ENCODE results near the gene SOD3. TPM values are rescaled to one million over a fixed set of nuclear protein-coding genes. Genes with fewer than 3 reads are reported as not detected.
A peak's percentile ranks its signal among the peaks of the same experiment; 100 is the strongest.

The SOD3 gene, protein sequence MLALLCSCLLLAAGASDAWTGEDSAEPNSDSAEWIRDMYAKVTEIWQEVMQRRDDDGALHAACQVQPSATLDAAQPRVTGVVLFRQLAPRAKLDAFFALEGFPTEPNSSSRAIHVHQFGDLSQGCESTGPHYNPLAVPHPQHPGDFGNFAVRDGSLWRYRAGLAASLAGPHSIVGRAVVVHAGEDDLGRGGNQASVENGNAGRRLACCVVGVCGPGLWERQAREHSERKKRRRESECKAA
- not detected in 2 replicates for total RNA-seq (2014; rRNA removed; shearing (Covaris generic); ENCODE audit: low replicate concordance)

DNA sequence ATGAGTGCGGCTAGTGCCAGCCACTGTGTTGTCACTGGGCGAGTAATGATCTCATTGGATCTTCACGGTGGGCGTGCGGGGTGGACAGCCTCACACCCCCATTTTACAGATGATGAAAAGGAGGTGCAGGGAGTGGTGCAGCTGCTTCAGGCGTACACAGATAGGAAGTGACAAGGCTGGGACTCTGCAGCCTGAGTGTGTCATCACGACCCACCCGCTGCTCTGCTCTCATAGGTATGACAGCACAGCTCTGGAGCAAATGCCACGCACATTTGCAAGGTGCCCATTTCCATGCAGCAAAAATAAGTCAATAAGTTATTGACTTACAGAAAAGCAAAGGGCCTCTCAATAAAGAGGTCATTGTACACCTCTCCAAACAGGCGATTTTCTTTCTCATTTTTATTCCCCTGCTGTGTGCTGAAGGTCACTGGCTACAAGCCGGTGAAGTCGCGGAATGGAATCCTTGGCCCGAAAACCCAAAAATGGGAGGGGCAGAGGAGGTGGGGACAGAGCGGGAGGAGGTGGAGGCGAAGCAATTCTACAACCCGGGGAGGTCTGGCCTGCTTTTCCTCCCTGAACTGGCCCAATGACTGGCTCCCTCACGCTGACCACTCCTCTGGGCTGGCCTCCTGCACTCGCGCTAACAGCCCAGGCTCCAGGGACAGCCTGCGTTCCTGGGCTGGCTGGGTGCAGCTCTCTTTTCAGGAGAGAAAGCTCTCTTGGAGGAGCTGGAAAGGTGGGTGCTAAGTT is at the start of gene SOD3:
Gene SOD3 (plus strand): TSS at position 658 of the 750 bp plus-strand sequence. CDS start 3,949 bp downstream, outside the sequence.
- Histone ChIP-seq H3K9me3 (no peaks in the 10 kb centered on the region), H3K36me3 (no peaks in the 10 kb centered on the region), H3K4me3 (no peak within 1 kb of the TSS), H3K27me3 (no peaks in the 10 kb centered on the region)
- no peak for DNase-seq

DNA sequence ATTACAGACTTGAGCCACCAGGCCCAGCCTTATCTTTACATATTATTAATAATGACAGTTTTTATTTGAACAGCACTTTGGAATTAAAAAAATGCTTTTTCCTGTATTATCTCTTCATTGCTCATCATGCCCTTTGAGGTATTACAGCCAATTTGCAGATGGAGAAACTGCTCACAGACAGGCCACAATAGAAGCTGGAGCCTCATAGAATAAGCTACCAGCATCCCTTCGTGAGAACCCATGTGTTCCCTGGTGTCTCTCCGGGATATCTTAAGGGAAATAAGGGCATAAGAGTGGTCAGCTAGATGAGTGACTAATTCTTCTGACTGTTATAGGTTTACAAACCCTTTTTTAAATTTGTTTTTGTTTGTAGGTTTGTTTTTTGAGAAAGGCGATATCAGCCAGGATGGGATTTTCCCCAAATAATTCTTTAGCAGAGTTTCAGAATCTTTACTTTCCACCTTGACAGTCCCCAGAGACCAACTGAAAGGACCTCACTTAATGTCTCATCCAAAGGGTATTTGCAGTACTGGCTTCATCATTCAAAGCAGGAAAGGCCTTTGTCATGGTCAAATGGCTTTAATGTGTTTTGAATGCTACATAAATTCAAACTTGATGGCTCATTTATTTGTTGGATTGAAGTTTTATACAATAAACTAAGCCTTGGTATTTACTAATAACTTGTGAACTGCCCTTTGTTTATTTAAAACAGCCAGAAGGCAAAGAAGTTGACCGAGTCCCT is 48.0 kb upstream of the SOD3 start:
- no peaks in the 10 kb centered on the region for H3K27me3 ChIP-seq
- H3K4me3 ChIP-seq = no peak overlapping the region
- H3K36me3 ChIP-seq = no peaks in the 10 kb centered on the region
- DNase-seq = peak; percentile 14
- H3K9me3 ChIP-seq = no peaks in the 10 kb centered on the region

DNA sequence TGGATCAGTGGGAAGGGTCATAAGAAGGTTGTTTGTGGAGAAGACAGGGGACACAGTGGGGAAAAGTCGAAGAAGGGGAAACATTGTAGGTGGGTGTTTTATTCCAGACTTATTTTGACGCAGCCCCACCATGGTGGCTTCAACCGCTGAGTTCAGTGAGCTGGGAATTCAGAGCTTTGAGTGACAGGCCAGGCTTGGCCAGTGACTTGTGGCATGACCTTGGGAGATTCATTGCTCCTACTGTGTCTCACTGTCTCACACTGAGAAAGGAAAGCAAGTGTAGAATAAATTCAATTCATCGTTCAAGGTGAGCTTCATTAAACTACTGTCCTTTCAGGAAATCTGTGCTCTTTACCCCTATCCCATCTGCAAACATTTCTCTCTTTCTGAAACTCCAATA is 47.4 kb upstream of the SOD3 start:
- Histone ChIP-seq H3K4me3 (no peak overlapping the region), H3K36me3 (no peaks in the 10 kb centered on the region), H3K27me3 (no peaks in the 10 kb centered on the region), H3K9me3 (no peaks in the 10 kb centered on the region)
- no peak for DNase-seq

DNA sequence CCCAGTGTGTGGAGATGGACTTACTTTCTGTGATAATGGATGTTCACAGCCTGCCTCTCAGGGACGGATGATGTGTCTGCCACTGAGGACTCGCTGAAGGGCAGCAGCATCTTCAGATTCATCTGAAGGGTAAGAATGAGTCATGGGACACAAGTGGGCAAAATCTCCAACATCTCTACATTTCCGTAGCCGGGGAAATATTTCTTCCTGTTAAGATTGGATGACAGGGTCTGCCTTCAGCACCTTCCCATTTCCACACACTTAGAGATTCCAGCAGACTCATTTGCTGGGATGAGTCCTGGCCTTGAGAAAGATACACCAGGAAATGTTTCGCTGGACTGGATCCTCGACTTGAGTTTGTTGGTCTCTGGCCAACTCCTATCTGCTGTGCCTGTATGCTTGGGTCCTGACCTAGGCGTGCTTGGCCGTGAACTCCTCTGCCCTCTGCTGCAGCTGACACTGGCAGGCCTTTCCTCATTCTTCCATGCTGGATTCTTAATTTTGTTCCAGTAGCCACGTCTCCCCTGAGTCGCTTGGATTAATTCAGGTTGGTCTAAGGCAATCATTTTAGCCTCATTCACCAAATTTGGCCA is 46.5 kb upstream of the SOD3 start:
- no peak for DNase-seq

DNA sequence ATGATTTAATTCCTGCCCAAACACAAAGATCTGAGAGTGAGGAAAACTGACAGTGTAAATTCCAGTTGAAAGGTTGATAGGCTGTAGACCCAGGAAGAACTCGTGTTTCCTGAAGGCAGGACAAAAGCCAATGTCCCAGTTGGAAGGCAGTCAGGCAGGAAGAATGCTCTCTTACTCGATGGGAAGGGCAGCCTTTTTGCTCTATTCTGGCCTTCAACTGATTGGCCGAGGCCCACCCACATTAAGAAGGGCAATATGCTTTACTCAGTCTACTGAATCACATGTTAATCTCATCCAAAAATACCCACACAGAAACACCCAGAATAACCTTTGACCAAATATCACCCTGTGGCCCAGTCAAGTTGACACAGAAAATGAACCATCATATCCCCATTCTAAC is 45.3 kb upstream of the SOD3 start:
- Histone ChIP-seq H3K36me3 (no peaks in the 10 kb centered on the region), H3K9me3 (no peaks in the 10 kb centered on the region), H3K27me3 (no peaks in the 10 kb centered on the region), H3K4me3 (no peak overlapping the region)
- DNase-seq = no peak

More for the DNA sequence above, 46.5 kb upstream of the SOD3 start:
- Histone ChIP-seq H3K9me3 (no peaks in the 10 kb centered on the region), H3K27me3 (no peaks in the 10 kb centered on the region), H3K4me3 (no peak overlapping the region), H3K36me3 (no peaks in the 10 kb centered on the region)

DNA sequence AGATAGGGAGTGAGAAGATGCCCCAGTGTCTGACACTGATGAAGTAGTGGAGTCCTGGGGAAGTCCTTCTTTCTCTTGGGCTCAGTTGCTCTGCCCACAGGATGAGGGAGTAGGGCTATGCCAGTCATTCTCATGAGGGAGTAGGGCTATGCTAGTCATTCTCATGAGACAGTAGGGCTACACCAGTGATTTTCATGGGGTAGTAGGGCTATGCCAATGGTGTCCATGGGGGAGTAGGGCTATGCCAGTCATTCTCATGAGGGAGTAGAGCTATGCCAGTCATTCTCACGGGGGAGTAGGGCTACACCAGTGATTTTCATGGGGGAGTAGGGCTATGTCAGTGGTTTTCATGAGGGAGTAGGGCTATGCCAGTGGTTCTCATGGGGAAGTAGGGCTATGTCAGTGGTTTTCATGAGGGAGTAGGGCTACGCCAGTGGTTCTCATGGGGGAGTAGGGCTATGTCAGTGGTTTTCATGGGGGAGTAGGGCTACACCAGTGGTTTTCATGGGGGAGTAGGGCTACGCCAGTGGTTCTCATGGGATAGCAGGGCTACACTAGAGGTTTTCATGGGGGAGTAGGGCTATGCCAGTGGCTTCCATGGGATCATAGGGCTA is 43.3 kb upstream of the SOD3 start:
- H3K4me3 ChIP-seq = no peak overlapping the region
- H3K27me3 ChIP-seq = no peaks in the 10 kb centered on the region
- peaks cover 9% of the 10 kb centered on the region; the same call in 1 of the 2 replicates for H3K9me3 ChIP-seq
- H3K36me3 ChIP-seq = no peaks in the 10 kb centered on the region
- DNase-seq = no peak

DNA sequence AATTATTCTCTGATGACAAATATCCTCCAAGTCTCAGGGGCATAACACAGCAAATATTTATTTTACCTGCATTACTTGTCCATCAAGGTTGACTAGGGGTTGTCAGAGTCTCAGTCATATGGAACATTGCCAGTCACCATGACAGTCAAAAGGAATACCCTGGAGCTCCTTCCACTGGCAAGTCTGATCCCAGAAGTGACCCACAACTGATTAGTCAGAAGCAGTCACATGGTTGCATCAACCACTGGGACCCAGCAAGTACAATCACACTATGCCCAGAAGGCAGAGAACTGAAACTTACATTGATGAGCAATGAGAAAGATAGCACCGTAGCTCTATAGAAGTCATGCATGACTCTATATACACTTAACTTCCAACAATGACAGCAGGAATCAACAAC is 41.9 kb upstream of the SOD3 start:
- H3K4me3 ChIP-seq = no peak overlapping the region
- peak; percentile 29 for DNase-seq
- no peaks in the 10 kb centered on the region for H3K27me3 ChIP-seq
- H3K36me3 ChIP-seq = no peaks in the 10 kb centered on the region
- peaks cover 14% of the 10 kb centered on the region; the same call in 1 of the 2 replicates for H3K9me3 ChIP-seq

DNA sequence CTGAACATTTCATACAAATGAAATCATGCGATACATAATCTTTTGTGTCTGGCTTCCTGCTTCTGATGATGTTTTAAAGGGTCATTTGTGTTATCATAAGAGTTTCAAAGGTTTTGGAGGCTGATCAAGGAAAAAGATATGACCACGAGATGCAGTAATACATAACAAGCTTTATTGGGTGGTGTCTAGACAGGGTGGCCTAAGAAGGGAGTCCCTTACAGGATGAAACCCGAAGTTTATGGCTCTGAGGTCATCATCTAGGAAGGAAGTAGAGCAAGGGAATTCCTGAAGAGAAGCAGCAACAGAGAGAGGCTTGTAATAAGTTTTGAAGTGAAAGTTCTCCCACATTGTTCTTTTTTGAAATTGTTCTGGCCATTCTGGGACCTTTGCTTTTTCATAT is 40.8 kb upstream of the SOD3 start:
- Histone ChIP-seq H3K27me3 (no peaks in the 10 kb centered on the region), H3K4me3 (no peak overlapping the region), H3K36me3 (no peaks in the 10 kb centered on the region), H3K9me3 (peaks cover 14% of the 10 kb centered on the region; the same call in 1 of the 2 replicates)
- DNase-seq = no peak

DNA sequence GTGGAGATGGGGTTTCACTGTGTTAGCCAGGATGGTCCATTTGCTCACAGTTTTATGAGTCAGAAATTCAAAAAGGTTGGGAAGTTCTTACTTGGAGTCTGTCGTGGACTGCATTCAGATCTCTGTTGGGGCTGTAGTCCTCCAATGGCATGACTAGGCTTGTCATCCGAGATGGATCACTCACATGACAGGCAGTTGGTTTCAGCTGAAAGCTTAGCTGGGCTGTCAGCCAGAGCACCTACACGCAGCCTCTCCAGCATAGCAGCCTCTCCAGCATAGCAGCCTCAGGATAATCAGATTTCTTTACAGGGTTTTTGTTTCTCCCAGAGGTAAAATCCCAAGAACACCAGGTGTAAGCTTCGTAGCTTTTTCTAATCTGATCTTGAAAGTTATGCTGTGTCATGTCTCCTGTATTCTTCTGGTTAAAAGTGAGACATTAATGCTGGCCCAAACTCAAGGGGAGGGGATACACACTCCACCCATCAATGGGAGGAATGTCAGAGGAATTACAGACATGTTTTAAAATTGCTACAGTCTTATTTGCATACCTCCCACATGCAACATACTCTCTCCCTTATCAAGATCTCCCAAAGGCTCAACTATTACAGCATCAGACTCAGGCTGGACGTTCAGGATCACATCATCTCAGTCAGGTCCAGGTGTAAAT is 31.6 kb upstream of the SOD3 start:
- H3K4me3 ChIP-seq = no peak overlapping the region
- H3K36me3 ChIP-seq = no peaks in the 10 kb centered on the region
- H3K27me3 ChIP-seq = no peaks in the 10 kb centered on the region
- DNase-seq = peak; percentile 44
- no peaks in the 10 kb centered on the region for H3K9me3 ChIP-seq

DNA sequence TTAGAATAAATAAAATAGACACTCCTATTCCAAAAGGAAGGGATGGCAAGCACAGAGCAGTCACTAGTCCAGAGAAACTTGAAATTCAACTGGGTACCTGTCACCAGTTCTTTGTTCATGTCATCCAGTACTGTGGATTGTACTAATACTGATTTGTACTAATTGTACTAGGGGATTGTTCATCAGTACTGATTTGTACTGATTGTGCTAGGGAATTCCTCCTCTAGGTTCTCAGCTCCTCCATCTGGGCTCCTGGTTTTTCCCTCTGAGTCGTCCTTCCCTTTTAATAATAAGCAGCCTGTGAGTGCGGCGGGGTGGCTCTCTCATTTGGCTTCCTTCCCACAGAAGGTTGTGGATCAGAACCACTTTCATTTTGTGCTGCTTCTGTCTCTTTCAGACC is 31.0 kb upstream of the SOD3 start:
- Histone ChIP-seq H3K9me3 (no peaks in the 10 kb centered on the region), H3K4me3 (no peak overlapping the region), H3K27me3 (no peaks in the 10 kb centered on the region), H3K36me3 (no peaks in the 10 kb centered on the region)
- no peak for DNase-seq

DNA sequence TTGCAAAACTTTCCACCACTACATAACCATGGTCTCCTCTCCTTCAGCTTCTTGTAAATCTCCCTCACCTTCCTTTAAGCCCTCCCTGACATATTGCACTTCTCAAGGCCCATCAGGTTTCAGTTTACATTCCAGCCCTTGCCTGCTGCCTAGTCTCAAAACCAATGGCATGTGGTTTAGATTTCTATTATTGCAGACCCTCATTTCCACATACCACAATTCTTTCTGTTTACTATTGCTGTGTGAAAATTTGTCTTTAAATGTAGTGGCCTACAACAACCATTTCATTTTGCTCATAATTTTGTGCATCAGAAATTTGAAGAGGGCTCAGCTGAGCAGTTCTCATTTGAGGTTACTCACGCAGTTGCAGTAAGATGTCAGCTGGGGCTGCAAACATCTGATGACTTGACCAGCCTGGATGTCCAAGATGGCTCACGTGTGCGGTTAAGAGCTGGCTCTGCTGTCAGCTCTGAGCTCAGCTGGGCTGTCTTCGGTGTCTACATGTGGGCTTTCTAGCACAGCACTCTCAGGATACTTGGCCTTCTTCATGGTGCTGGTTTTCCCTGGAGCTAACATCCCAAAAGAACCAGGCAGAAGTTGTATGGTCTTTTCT is 29.9 kb upstream of the SOD3 start:
- H3K36me3 ChIP-seq = no peaks in the 10 kb centered on the region
- H3K4me3 ChIP-seq = no peak overlapping the region
- H3K9me3 ChIP-seq = no peaks in the 10 kb centered on the region
- no peaks in the 10 kb centered on the region for H3K27me3 ChIP-seq
- DNase-seq = no peak

DNA sequence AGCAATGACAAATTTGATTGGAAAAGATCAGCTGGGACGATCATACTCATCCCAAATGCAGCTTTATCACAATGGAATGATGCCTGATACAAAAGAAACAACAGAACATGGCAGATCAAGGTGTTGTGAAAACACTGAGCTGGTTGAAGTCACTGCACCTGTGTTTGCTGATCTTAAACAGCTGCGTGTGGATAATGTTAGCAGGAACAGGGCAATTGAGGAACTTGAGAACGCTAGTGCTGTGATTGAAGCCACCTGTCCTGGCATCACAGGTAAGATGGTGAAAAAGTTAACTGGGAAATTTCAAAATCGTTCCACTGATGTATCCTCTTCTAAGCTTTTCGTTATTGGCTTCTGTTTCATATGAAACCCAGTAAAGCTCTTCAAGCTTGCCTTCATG is 27.4 kb upstream of the SOD3 start:
- H3K36me3 ChIP-seq = no peaks in the 10 kb centered on the region
- H3K27me3 ChIP-seq = no peaks in the 10 kb centered on the region
- H3K4me3 ChIP-seq = no peak overlapping the region
- H3K9me3 ChIP-seq = no peaks in the 10 kb centered on the region
- no peak for DNase-seq

DNA sequence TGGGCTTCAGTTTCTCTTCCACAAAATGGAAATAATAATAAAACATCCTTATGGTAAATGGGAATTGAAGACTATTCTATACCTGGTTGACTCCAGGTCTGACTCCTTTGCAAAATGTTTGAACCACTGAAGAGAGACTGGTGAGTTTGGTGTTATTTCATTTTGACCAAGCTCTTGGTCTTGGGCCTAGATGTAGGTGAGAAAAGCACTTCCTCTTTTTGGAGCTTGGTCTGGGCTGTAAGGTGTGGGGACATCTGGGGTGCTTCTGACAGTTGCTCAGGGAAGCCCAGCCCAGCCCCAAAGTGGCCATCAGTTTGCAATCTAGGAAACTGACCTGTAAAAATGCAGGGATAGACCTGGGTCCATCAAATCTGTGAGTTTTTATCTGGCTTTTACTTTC is 26.8 kb upstream of the SOD3 start:
- H3K9me3 ChIP-seq = no peaks in the 10 kb centered on the region
- H3K36me3 ChIP-seq = no peaks in the 10 kb centered on the region
- H3K4me3 ChIP-seq = no peak overlapping the region
- no peak for DNase-seq
- no peaks in the 10 kb centered on the region for H3K27me3 ChIP-seq

DNA sequence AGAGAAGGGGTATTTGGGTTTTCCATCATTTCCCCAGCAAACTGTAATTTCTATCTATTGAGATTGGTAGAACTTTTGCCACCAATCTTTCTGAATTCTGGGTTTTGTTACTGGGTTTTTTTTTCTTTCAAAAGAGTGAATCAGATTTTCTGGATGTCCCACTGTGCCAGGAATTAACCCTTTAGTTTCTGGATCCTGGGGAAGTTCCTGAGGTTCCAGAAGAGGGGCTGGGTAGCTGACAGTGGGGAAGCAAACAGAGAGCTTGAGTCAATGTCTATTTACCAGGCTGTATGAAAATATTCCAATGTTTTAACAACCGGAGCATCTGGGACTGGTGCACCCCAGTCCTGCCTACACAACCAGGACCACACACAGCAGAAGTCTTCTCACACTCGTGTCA is 25.8 kb upstream of the SOD3 start:
- Histone ChIP-seq H3K4me3 (no peak overlapping the region), H3K36me3 (no peaks in the 10 kb centered on the region), H3K27me3 (no peaks in the 10 kb centered on the region), H3K9me3 (no peaks in the 10 kb centered on the region)
- DNase-seq = no peak

DNA sequence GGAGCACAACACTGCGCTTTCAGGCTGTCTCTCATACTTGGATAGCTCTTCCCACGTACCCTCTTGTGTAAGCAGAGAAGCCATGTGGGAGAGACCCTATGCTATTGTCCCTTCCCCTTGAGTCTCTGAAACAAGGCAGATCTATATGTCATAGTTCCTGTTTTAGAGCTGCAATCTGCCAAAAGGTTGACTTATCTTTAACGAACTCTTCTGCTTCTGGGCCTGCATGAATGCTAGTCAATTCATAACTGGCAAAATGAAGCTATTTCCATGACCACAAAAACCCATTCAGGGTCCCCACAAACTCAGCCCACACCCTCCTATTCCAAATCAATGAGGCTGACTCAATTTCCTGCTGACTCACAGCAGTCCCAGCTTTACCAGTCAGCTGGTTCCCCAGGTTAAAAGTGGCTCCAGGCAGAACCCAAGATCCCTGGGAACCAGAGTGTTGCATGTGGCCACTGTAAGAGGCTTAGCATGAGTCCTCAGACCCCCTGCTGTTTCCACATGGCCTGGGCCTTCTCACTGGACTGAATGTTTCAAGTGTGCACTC is 25.3 kb upstream of the SOD3 start:
- H3K36me3 ChIP-seq = no peaks in the 10 kb centered on the region
- H3K9me3 ChIP-seq = no peaks in the 10 kb centered on the region
- H3K27me3 ChIP-seq = no peaks in the 10 kb centered on the region
- DNase-seq = peak; percentile 88
- H3K4me3 ChIP-seq = no peak overlapping the region

DNA sequence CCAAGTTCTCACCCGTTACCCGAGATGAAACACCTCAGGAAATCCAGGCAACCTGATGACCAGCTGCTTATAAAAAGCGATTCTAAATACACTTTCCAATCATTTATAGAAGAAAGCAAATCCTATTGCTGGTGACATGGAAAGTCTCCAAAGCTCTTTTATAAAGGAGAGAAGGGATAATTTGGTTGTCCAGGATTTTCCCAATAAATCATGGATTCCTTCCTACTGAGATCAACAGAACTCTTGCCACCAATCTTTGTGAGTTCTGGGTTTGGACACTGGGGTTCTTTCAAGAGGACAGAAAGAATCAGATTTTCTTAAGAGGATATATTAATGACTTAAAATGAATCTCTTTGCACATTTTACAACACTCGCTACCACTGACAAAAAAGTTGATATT is 24.7 kb upstream of the SOD3 start:
- H3K4me3 ChIP-seq = no peak overlapping the region
- H3K36me3 ChIP-seq = no peaks in the 10 kb centered on the region
- no peaks in the 10 kb centered on the region for H3K27me3 ChIP-seq
- no peaks in the 10 kb centered on the region for H3K9me3 ChIP-seq
- no peak for DNase-seq
